SK-N-SH treated with all-trans-retinoic acid at 6 μM for 48 hours (cell line): Measurements from ENCODE around the gene TMC5.

Experiments used
- ATAC-seq: fragments of 200-7000 bp; cut with Tn5 transposase; 3 replicates; pipeline ENCODE4 v1.9.1; 2020; ENCODE audit warnings: mild to moderate bottlenecking, moderate library complexity
- BACH2 ChIP-seq: fragments of 250-450 bp; sonication (Bioruptor Pico); IDR thresholded peaks from 2 replicates; pipeline ENCODE4 v1.9.0; 2021; ENCODE audit warnings: mild to moderate bottlenecking, borderline replicate concordance
- CSDC2 ChIP-seq: fragments of 250-450 bp; sonication (Bioruptor Pico); IDR thresholded peaks from 2 replicates; pipeline ENCODE4 v1.5.0; 2020; ENCODE audit warnings: mild to moderate bottlenecking, moderate library complexity
- ESRRG ChIP-seq: fragments of 250-450 bp; sonication (Bioruptor Pico); IDR thresholded peaks from 2 replicates; pipeline ENCODE4 v1.6.1; 2021; ENCODE audit warnings: mild to moderate bottlenecking
- GLIS3 ChIP-seq: fragments of 250-450 bp; sonication (Bioruptor Pico); IDR thresholded peaks from 2 replicates; pipeline ENCODE4 v1.5.0; 2020; ENCODE audit warnings: mild to moderate bottlenecking, moderate library complexity
- OSR1 ChIP-seq: fragments of 250-450 bp; sonication (Bioruptor Pico); IDR thresholded peaks from 2 replicates; pipeline ENCODE4 v1.8.0; 2022; ENCODE audit warnings: moderate library complexity, mild to moderate bottlenecking, inconsistent platforms
- PPARA ChIP-seq: fragments of 250-450 bp; sonication (Bioruptor Pico); IDR thresholded peaks from 2 replicates; pipeline ENCODE4 v1.5.0; 2020; ENCODE audit warnings: mild to moderate bottlenecking, borderline replicate concordance
- RARB ChIP-seq: fragments of 250-450 bp; sonication (Bioruptor Pico); IDR thresholded peaks from 2 replicates; pipeline ENCODE4 v1.8.0; 2021; ENCODE audit warnings: mild to moderate bottlenecking, moderate library complexity
- SNAI2 ChIP-seq: fragments of 250-450 bp; sonication (Bioruptor Pico); IDR thresholded peaks from 2 replicates; pipeline ENCODE4 v1.5.0; 2020; ENCODE audit warnings: mild to moderate bottlenecking, moderate library complexity
- ZC3H10 ChIP-seq: fragments of 250-450 bp; sonication (Bioruptor Pico); IDR thresholded peaks from 2 replicates; pipeline ENCODE4 v1.5.1; 2021; ENCODE audit warnings: mild to moderate bottlenecking, moderate library complexity
- ZFP3 ChIP-seq: fragments of 250-450 bp; sonication (Bioruptor Pico); IDR thresholded peaks from 2 replicates; pipeline ENCODE4 v1.5.0; 2020; ENCODE audit warnings: mild to moderate bottlenecking, moderate library complexity
- ZFP30 ChIP-seq: fragments of 450-650 bp; formaldehyde crosslinking; IDR thresholded peaks from 2 replicates; pipeline ENCODE4 v1.5.0; 2022; ENCODE audit warnings: mild to moderate bottlenecking, moderate library complexity
- ZNF565 ChIP-seq: fragments of 450-650 bp; formaldehyde crosslinking; conservative IDR thresholded peaks from 2 replicates; pipeline ENCODE4 v1.5.0; 2020; ENCODE audit warnings: low read depth, mild to moderate bottlenecking, moderate library complexity
- ZNF70 ChIP-seq: fragments of 450-650 bp; formaldehyde crosslinking; IDR thresholded peaks from 2 replicates; pipeline ENCODE4 v1.5.0; 2020; ENCODE audit warnings: mild to moderate bottlenecking, moderate library complexity
- ZNF8 ChIP-seq: fragments of 450-650 bp; formaldehyde crosslinking; IDR thresholded peaks from 2 replicates; pipeline ENCODE4 v1.5.0; 2020; ENCODE audit warnings: mild to moderate bottlenecking, moderate library complexity
- TF ChIP-seq, protein P1 (sequence below): fragments of 250-450 bp; sonication (Bioruptor Pico); IDR thresholded peaks from 2 replicates; pipeline ENCODE4 v1.5.0; 2020; ENCODE audit warnings: mild to moderate bottlenecking, moderate library complexity
- TF ChIP-seq, protein P2 (sequence below): fragments of 250-450 bp; sonication (Bioruptor Pico); IDR thresholded peaks from 2 replicates; pipeline ENCODE4 v1.8.0; 2021; ENCODE audit warnings: low read depth, mild to moderate bottlenecking, moderate library complexity, borderline replicate concordance
- TF ChIP-seq, protein P3 (sequence below): fragments of 250-450 bp; sonication (Bioruptor Pico); IDR thresholded peaks from 2 replicates; pipeline ENCODE4 v1.8.0; 2020; ENCODE audit warnings: mild to moderate bottlenecking, moderate library complexity, borderline replicate concordance
- TF ChIP-seq, protein P4 (sequence below): fragments of 250-450 bp; sonication (Bioruptor Pico); IDR thresholded peaks from 2 replicates; pipeline ENCODE4 v1.5.1; 2020; ENCODE audit warnings: low read depth, mild to moderate bottlenecking, moderate library complexity

The TMC5 gene

DNA sequence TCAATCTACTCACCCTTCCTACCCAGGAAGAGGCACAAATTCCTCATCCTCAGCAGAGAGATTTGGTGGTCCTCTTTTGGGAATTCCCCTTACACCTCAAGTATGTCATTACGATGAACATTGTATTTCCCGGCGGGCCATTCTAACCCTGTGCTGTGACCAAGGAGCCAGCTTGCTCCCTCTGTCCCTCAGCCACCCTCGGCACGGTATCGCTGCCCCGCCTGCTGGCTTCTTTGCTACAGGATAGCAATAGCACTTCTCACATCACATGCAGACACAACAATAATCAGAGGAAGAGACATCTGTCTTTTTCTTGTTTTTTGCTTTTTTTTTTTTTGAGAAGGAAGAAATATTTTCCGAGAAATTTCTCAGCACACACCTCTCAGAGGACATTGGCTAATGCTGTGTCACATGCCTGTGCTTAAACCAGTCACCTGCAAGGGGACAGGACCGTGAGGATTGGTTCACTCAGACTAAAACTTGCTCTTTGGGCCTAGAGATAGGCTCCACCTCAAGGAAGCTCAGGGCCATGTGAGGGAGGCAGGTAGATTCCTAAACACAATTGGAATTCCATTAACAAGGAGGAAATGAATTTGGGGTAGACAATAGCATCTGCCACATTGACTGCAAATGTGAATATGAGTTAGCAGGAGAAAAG, 41.2 kb downstream of the TMC5 start:
- no peak for TF ChIP-seq ZC3H10 (CRISPR knock-in tag)
- no peak for TF ChIP-seq ZNF8 (CRISPR knock-in tag)
- no peak for TF ChIP-seq GLIS3
- no peak for TF ChIP-seq ZFP3 (CRISPR knock-in tag)
- no peak for TF ChIP-seq PPARA (CRISPR knock-in tag)
- no peak for TF ChIP-seq BACH2 (CRISPR knock-in tag)
- TF ChIP-seq, all 23 proteins: peak for 0
- ATAC-seq: no peak

DNA sequence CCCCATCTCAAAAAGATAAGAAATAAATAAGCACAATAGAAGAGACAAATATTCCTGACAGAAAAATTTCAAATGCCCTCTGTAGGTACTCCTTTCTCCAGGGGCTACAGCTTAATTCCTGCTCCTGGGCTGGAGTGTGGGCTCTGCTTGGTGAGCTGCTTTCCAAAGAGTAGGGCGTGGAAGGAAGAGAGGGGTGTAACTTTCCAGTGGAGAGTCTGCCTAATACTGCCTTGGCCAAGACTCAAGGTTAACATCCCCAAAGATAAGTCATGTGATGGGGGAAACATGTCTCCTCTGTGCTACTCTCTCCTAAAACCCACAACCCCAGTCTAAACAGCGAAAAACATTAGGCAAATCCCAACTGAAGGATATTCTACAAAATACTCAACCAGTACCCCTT, 42.7 kb downstream of the TMC5 start:
- ATAC-seq: no peak
- TF ChIP-seq ZFP30 (no peak), GLIS3 (no peak), ESRRG (CRISPR knock-in tag) (no peak), BACH2 (CRISPR knock-in tag) (no peak), PPARA (CRISPR knock-in tag) (no peak), ZNF565 (CRISPR knock-in tag) (no peak), OSR1 (CRISPR knock-in tag) (no peak), SNAI2 (CRISPR knock-in tag) (no peak), ZNF8 (CRISPR knock-in tag) (no peak), ZNF70 (CRISPR knock-in tag) (no peak), RARB (CRISPR knock-in tag) (no peak)
- TF ChIP-seq, protein P1, sequence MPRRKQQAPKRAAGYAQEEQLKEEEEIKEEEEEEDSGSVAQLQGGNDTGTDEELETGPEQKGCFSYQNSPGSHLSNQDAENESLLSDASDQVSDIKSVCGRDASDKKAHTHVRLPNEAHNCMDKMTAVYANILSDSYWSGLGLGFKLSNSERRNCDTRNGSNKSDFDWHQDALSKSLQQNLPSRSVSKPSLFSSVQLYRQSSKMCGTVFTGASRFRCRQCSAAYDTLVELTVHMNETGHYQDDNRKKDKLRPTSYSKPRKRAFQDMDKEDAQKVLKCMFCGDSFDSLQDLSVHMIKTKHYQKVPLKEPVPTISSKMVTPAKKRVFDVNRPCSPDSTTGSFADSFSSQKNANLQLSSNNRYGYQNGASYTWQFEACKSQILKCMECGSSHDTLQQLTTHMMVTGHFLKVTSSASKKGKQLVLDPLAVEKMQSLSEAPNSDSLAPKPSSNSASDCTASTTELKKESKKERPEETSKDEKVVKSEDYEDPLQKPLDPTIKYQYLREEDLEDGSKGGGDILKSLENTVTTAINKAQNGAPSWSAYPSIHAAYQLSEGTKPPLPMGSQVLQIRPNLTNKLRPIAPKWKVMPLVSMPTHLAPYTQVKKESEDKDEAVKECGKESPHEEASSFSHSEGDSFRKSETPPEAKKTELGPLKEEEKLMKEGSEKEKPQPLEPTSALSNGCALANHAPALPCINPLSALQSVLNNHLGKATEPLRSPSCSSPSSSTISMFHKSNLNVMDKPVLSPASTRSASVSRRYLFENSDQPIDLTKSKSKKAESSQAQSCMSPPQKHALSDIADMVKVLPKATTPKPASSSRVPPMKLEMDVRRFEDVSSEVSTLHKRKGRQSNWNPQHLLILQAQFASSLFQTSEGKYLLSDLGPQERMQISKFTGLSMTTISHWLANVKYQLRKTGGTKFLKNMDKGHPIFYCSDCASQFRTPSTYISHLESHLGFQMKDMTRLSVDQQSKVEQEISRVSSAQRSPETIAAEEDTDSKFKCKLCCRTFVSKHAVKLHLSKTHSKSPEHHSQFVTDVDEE (CRISPR knock-in tag): no peak
- TF ChIP-seq, protein P2, sequence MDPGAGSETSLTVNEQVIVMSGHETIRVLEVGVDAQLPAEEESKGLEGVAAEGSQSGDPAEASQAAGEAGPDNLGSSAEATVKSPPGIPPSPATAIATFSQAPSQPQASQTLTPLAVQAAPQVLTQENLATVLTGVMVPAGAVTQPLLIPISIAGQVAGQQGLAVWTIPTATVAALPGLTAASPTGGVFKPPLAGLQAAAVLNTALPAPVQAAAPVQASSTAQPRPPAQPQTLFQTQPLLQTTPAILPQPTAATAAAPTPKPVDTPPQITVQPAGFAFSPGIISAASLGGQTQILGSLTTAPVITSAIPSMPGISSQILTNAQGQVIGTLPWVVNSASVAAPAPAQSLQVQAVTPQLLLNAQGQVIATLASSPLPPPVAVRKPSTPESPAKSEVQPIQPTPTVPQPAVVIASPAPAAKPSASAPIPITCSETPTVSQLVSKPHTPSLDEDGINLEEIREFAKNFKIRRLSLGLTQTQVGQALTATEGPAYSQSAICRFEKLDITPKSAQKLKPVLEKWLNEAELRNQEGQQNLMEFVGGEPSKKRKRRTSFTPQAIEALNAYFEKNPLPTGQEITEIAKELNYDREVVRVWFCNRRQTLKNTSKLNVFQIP: no peak
- TF ChIP-seq, protein P3, sequence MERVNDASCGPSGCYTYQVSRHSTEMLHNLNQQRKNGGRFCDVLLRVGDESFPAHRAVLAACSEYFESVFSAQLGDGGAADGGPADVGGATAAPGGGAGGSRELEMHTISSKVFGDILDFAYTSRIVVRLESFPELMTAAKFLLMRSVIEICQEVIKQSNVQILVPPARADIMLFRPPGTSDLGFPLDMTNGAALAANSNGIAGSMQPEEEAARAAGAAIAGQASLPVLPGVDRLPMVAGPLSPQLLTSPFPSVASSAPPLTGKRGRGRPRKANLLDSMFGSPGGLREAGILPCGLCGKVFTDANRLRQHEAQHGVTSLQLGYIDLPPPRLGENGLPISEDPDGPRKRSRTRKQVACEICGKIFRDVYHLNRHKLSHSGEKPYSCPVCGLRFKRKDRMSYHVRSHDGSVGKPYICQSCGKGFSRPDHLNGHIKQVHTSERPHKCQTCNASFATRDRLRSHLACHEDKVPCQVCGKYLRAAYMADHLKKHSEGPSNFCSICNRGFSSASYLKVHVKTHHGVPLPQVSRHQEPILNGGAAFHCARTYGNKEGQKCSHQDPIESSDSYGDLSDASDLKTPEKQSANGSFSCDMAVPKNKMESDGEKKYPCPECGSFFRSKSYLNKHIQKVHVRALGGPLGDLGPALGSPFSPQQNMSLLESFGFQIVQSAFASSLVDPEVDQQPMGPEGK (CRISPR knock-in tag): no peak
- TF ChIP-seq, protein P4, sequence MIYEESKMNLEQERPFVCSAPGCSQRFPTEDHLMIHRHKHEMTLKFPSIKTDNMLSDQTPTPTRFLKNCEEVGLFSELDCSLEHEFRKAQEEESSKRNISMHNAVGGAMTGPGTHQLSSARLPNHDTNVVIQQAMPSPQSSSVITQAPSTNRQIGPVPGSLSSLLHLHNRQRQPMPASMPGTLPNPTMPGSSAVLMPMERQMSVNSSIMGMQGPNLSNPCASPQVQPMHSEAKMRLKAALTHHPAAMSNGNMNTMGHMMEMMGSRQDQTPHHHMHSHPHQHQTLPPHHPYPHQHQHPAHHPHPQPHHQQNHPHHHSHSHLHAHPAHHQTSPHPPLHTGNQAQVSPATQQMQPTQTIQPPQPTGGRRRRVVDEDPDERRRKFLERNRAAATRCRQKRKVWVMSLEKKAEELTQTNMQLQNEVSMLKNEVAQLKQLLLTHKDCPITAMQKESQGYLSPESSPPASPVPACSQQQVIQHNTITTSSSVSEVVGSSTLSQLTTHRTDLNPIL (CRISPR knock-in tag): no peak
- TF ChIP-seq, all 23 proteins: peak for 0

DNA sequence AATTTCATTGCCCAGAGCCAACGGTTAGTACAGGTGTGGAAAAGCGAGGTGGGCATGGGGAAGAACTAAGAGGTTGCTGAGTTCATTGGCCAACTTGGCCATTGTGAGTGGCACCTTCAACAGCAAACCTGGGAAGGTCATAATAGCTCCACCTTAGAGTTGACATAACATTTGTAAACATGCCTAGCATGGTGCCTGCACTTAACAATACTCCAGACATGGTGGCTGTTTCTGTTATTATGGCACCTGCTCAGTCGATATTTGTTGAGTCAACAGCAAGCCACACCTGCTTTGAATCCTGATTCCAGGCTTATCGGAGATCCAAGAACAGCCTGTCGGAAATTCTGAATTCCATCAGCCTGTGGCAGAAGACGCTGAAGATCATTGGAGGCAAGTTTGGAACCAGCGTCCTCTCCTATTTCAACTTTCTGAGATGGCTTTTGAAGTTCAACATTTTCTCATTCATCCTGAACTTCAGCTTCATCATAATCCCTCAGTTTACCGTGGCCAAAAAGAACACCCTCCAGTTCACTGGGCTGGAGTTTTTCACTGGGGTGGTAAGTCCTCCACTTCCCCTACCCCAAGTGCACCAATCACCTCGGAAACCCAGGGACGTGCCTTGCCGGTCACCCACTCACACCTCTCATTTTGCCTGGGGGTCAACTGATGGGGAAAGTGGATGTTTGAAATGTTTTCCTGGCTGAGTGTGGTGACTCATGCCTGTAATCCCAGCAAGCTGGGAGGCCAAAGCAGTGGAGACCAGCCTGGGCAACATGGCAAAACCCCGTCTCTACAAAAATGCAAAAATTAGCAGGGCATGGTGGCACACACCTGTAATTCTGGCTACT, 46.0 kb downstream of the TMC5 start:
- TF ChIP-seq CSDC2 (no peak), ZNF8 (CRISPR knock-in tag) (no peak), PPARA (CRISPR knock-in tag) (no peak), ZNF70 (CRISPR knock-in tag) (no peak)
- TF ChIP-seq, protein P1 (CRISPR knock-in tag): no peak
- TF ChIP-seq, protein P2: no peak
- TF ChIP-seq, protein P3 (CRISPR knock-in tag): no peak
- no peak for ATAC-seq
